IMR-90 (cell line): ENCODE results near the gene SYT17. TPM values are rescaled to one million over a fixed set of nuclear protein-coding genes. Genes with fewer than 3 reads are reported as not detected.

Experiments
- ATAC-seq: fragments of 200-7000 bp; cut with Tn5 transposase; 2 replicates; pipeline ENCODE4 v1.9.1; 2020; ENCODE audit warnings: low read depth, mild to moderate bottlenecking, moderate library complexity
- BruUV-seq: library from RNA; stranded (reverse); fragments of 400-500 nt; replicated peaks from 2 replicates; lab custom pipeline; 2021; lab: Mats Ljungman, UMichigan
- CTCF ChIA-PET: fragments of 300-600 bp; formaldehyde crosslinking; extraction: SDS; loops from one replicate; lab custom pipeline; 2021; ENCODE audit warnings: antibody characterized with exemption; lab: Yijun Ruan, JAX
- POLR2A ChIA-PET: fragments of 300-600 bp; sonication (Branson Sonifier 250); formaldehyde crosslinking; loops from one replicate; lab custom pipeline; 2022; ENCODE audit warnings: antibody characterized with exemption; ENCODE audit not compliant: unreplicated experiment; lab: Charles Lee
- DNase-seq: peaks from one replicate; pipeline ENCODE4 v3.0.0; 2013
- H2AFZ ChIP-seq: replicated peaks from 2 replicates; pipeline ENCODE3; 2013; ENCODE audit warnings: low read length, mild to moderate bottlenecking; ENCODE audit not compliant: poor library complexity
- H2AK5ac ChIP-seq: 2 replicates; pipeline ENCODE4 v1.6.1; 2013; ENCODE audit warnings: low read depth, low read length, inconsistent platforms
- H2AK9ac ChIP-seq: replicated peaks from 2 replicates; pipeline ENCODE3; 2013; ENCODE audit warnings: mild to moderate bottlenecking, low read depth, low read length, moderate library complexity; ENCODE audit not compliant: poor library complexity
- H2BK120ac ChIP-seq: 2 replicates; pipeline ENCODE4 v1.6.1; 2013; ENCODE audit warnings: low read depth, low read length, inconsistent platforms
- H2BK15ac ChIP-seq: 3 replicates; pipeline ENCODE4 v1.6.1; 2013; ENCODE audit warnings: low read depth, low read length, inconsistent platforms
- H2BK20ac ChIP-seq: 2 replicates; pipeline ENCODE4 v1.6.1; 2013; ENCODE audit warnings: low read depth, mild to moderate bottlenecking, inconsistent platforms, low read length, moderate library complexity
- H2BK5ac ChIP-seq: 2 replicates; pipeline ENCODE4 v1.6.1; 2013; ENCODE audit warnings: mild to moderate bottlenecking, low read depth, low read length, inconsistent platforms; ENCODE audit not compliant: poor library complexity, severe bottlenecking
- H3K14ac ChIP-seq: replicated peaks from 2 replicates; pipeline ENCODE4 v1.6.1; 2013; ENCODE audit warnings: low read depth, low read length, inconsistent platforms
- H3K18ac ChIP-seq: 2 replicates; pipeline ENCODE4 v1.6.1; 2013; ENCODE audit warnings: low read depth, low read length, control low read depth
- H3K23ac ChIP-seq: 2 replicates; pipeline ENCODE4 v1.6.1; 2013; ENCODE audit warnings: low read depth, low read length, inconsistent platforms
- H3K27ac ChIP-seq: 2 replicates; pipeline ENCODE4 v1.5.1; 2013; ENCODE audit warnings: mild to moderate bottlenecking, control low read depth, low read length; ENCODE audit not compliant: insufficient read depth
- H3K27me3 ChIP-seq: 2 replicates; pipeline ENCODE4 v1.6.1; 2013; ENCODE audit warnings: low read length; ENCODE audit not compliant: control insufficient read depth, insufficient read depth
- H3K36me3 ChIP-seq: 2 replicates; pipeline ENCODE4 v1.6.1; 2013; ENCODE audit warnings: low read length, mixed read lengths; ENCODE audit not compliant: control insufficient read depth, insufficient read depth
- H3K4ac ChIP-seq: 2 replicates; pipeline ENCODE4 v1.6.1; 2013; ENCODE audit warnings: low read depth, low read length, inconsistent platforms
- H3K4me1 ChIP-seq: 2 replicates; pipeline ENCODE4 v1.6.1; 2013; ENCODE audit warnings: low read length, mixed read lengths; ENCODE audit not compliant: control insufficient read depth, insufficient read depth
- H3K4me2 ChIP-seq: 2 replicates; pipeline ENCODE4 v1.6.1; 2013; ENCODE audit warnings: low read depth, mild to moderate bottlenecking, control low read depth, low read length, moderate library complexity
- H3K4me3 ChIP-seq: 2 replicates; pipeline ENCODE4 v1.5.1; 2013; ENCODE audit warnings: low read depth, mild to moderate bottlenecking, control low read depth, low read length, moderate library complexity; ENCODE audit not compliant: insufficient read depth
- H3K56ac ChIP-seq: 2 replicates; pipeline ENCODE4 v1.6.1; 2013; ENCODE audit warnings: low read length, inconsistent platforms; ENCODE audit not compliant: insufficient read depth; ENCODE audit errors: extremely low read depth
- H3K79me1 ChIP-seq, 2 experiments: 2 replicates each; pipeline ENCODE4 v1.6.1; 2013; ENCODE audit warnings: low read length in 2 of 2, inconsistent platforms in 1 of 2, low read depth in 1 of 2
- H3K9ac ChIP-seq: 2 replicates; pipeline ENCODE4 v1.6.1; 2013; ENCODE audit warnings: low read depth, low read length, control low read depth
- H3K9me1 ChIP-seq: 2 replicates; pipeline ENCODE4 v1.6.1; 2013; ENCODE audit warnings: low read length, inconsistent platforms; ENCODE audit not compliant: insufficient read depth
- H3K9me3 ChIP-seq: 2 replicates; pipeline ENCODE4 v1.6.1; 2013; ENCODE audit warnings: low read length; ENCODE audit not compliant: control insufficient read depth, insufficient read depth
- H4K20me1 ChIP-seq: 2 replicates; pipeline ENCODE4 v1.6.1; 2013; ENCODE audit warnings: low read length, inconsistent platforms; ENCODE audit not compliant: insufficient read depth
- H4K5ac ChIP-seq: 2 replicates; pipeline ENCODE4 v1.6.1; 2013; ENCODE audit warnings: mild to moderate bottlenecking, low read depth, low read length, control low read depth
- H4K8ac ChIP-seq, 2 experiments: 2 replicates each; pipeline ENCODE4 v1.6.1; 2013; ENCODE audit warnings: low read depth in 2 of 2, low read length in 2 of 2, control low read depth in 1 of 2, inconsistent platforms in 1 of 2
- H4K91ac ChIP-seq: 2 replicates; pipeline ENCODE4 v1.6.1; 2013; ENCODE audit warnings: low read depth, low read length, inconsistent platforms; ENCODE audit not compliant: insufficient read depth
- BHLHE40 ChIP-seq: fragments of 150-350 bp; IDR thresholded peaks from 2 replicates; pipeline ENCODE4 v1.6.1; 2016; ENCODE audit warnings: mild to moderate bottlenecking, low read depth, low read length
- CEBPB ChIP-seq: IDR thresholded peaks from 2 replicates; pipeline ENCODE4 v1.6.1; 2012; ENCODE audit warnings: low read depth, low read length, improper control_type of control experiment
- CHD1 ChIP-seq: IDR thresholded peaks from 2 replicates; pipeline ENCODE4 v1.6.1; 2012; ENCODE audit warnings: low read depth, low read length, improper control_type of control experiment
- FOS ChIP-seq: fragments of 150-350 bp; IDR thresholded peaks from 2 replicates; pipeline ENCODE4 v1.6.1; 2016; ENCODE audit warnings: low read depth, low read length
- MAFK ChIP-seq: IDR thresholded peaks from 2 replicates; pipeline ENCODE4 v1.6.1; 2012; ENCODE audit warnings: low read depth, low read length, improper control_type of control experiment
- MAZ ChIP-seq: IDR thresholded peaks from 2 replicates; pipeline ENCODE4 v1.6.1; 2012; ENCODE audit warnings: low read depth, mild to moderate bottlenecking, low read length, improper control_type of control experiment, moderate library complexity, borderline replicate concordance
- MXI1 ChIP-seq: IDR thresholded peaks from 2 replicates; pipeline ENCODE4 v1.6.1; 2012; ENCODE audit warnings: low read depth, mild to moderate bottlenecking, low read length, moderate library complexity, borderline replicate concordance
- NFE2L2 ChIP-seq: fragments of 150-350 bp; IDR thresholded peaks from 2 replicates; pipeline ENCODE4 v1.6.1; 2016; ENCODE audit warnings: low read depth, mild to moderate bottlenecking, low read length
- POLR2A ChIP-seq: IDR thresholded peaks from 2 replicates; pipeline ENCODE4 v1.6.1; 2012; ENCODE audit warnings: mild to moderate bottlenecking, low read depth, low read length
- RAD21 ChIP-seq: IDR thresholded peaks from 2 replicates; pipeline ENCODE4 v1.6.1; 2012; ENCODE audit warnings: low read length, improper control_type of control experiment
- RCOR1 ChIP-seq: IDR thresholded peaks from 2 replicates; pipeline ENCODE4 v1.6.1; 2012; ENCODE audit warnings: mild to moderate bottlenecking, low read length, improper control_type of control experiment; ENCODE audit not compliant: insufficient replicate concordance
- RFX5 ChIP-seq: IDR thresholded peaks from 2 replicates; pipeline ENCODE4 v1.8.0; 2012; ENCODE audit warnings: low read depth, mild to moderate bottlenecking, low read length, moderate library complexity
- SMC3 ChIP-seq: fragments of 150-350 bp; IDR thresholded peaks from 2 replicates; pipeline ENCODE4 v1.6.1; 2016; ENCODE audit warnings: low read depth, mild to moderate bottlenecking, antibody characterized with exemption, low read length, moderate library complexity
- USF2 ChIP-seq: fragments of 150-350 bp; IDR thresholded peaks from 2 replicates; pipeline ENCODE4 v1.6.1; 2017; ENCODE audit warnings: mild to moderate bottlenecking, antibody characterized with exemption, low read length, low read depth
- WGBS, 2 experiments: methylation state at CpG; one replicate each; pipeline versions ENCODE4 v1.1.5 to v1.1.7; 2013; ENCODE audit warnings: missing lambda C conversion rate in 2 of 2; ENCODE audit not compliant: insufficient read length in 1 of 2; ENCODE audit errors: extremely low coverage in 2 of 2; 5-methylcytosine and 5-hydroxymethylcytosine counted together
- dilution Hi-C: fragments of 300-500 bp; cut with HindIII; formaldehyde crosslinking; loops from one replicate; pipeline ENCODE4 v1.14.3; 2018; ENCODE audit warnings: low sequenced_read_pairs; ENCODE audit not compliant: unreplicated experiment
- in situ Hi-C: fragments of 300-500 bp; cut with MboI; formaldehyde crosslinking; loops from 3 replicates; pipeline ENCODE4 v1.14.3; 2019; ENCODE audit warnings: low sequenced_read_pairs, inconsistent platforms, mixed read lengths
- intact Hi-C: fragments of 100-400 bp; cut with micrococcal nuclease; formaldehyde crosslinking; loops from 2 replicates; pipeline ENCODE4 v1.10.0; 2022
- polyA plus RNA-seq, 3 experiments: library from polyadenylated mRNA; depleted of rRNA; stranded (reverse); fragments of >200 nt; gene quantifications; 2 replicates each; pipeline ENCODE4 v1.2.3, GENCODE V29; 2012; ENCODE audit warnings: low replicate concordance in 1 of 3
- total RNA-seq: library from RNA; depleted of rRNA; stranded (reverse); fragments of >200 nt; gene quantifications from 2 replicates; pipeline ENCODE4 v1.2.3, GENCODE V29; 2012
- TF ChIP-seq, protein P1 (sequence below): fragments of 150-350 bp; IDR thresholded peaks from 2 replicates; pipeline ENCODE4 v1.6.1; 2016; ENCODE audit warnings: low read depth, mild to moderate bottlenecking, low read length, moderate library complexity, borderline replicate concordance
- TF ChIP-seq, protein P2 (sequence below): conservative IDR thresholded peaks from 2 replicates; pipeline ENCODE4 v1.5.1; 2012; ENCODE audit warnings: mild to moderate bottlenecking, low read depth, low read length, improper control_type of control experiment

The SYT17 gene
- total and polyA plus RNA-seq, 2 of the 4 experiments (the other 2 are of a cell fraction), result not detected

GRCh38 chr16:19180741-19181140 is 12.7 kb downstream of the SYT17 start:
- dilution Hi-C loops, result no loop called here
- BruUV-seq, result no TSS peak

More at GRCh38 chr16:19180741-19181140, 12.7 kb downstream of the SYT17 start:
- Histone ChIP-seq H3K9me3 (no peaks in the 10 kb centered on the region), H3K36me3 (no peaks in the 10 kb centered on the region), H3K4ac (no peak overlapping the region), H2AK5ac (no peak overlapping the region), H3K56ac (no peak overlapping the region), H4K5ac (no peak overlapping the region), H3K27me3 (peaks cover 6% of the 10 kb centered on the region), H3K9ac (no peak overlapping the region), H3K14ac (no peak overlapping the region), H3K4me1 (no peaks in the 10 kb centered on the region; the same call in 1 of the 2 replicates), H4K91ac (no peak overlapping the region), H2BK5ac (no peak overlapping the region), H4K20me1 (no peaks in the 10 kb centered on the region), H3K27ac (no peak overlapping the region), H2AK9ac (no peak overlapping the region), H2BK20ac (no peak overlapping the region), H3K4me3 (no peak overlapping the region), H4K8ac (no peak overlapping the region), H3K9me1 (peaks cover 3% of the 10 kb centered on the region; the same call in 1 of the 2 replicates), H3K23ac (no peak overlapping the region), H2BK120ac (no peak overlapping the region), H3K18ac (no peak overlapping the region), H3K4me2 (no peak overlapping the region), H2AFZ (no peak overlapping the region), H2BK15ac (no peak overlapping the region), H3K79me1 (no peaks in the 10 kb centered on the region)
- ChIA-PET POLR2A (no interaction called here), CTCF (no interaction called here)
- in situ Hi-C loops, result no loop called here
- TF ChIP-seq MAZ, result no peak
- no peak for TF ChIP-seq USF2
- no peak for TF ChIP-seq POLR2A
- TF ChIP-seq, protein P1, sequence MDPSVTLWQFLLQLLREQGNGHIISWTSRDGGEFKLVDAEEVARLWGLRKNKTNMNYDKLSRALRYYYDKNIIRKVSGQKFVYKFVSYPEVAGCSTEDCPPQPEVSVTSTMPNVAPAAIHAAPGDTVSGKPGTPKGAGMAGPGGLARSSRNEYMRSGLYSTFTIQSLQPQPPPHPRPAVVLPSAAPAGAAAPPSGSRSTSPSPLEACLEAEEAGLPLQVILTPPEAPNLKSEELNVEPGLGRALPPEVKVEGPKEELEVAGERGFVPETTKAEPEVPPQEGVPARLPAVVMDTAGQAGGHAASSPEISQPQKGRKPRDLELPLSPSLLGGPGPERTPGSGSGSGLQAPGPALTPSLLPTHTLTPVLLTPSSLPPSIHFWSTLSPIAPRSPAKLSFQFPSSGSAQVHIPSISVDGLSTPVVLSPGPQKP, result no peak
- no peak for TF ChIP-seq MXI1
- TF ChIP-seq RCOR1, result no peak
- no peak for TF ChIP-seq RAD21
- no peak for TF ChIP-seq MAFK
- TF ChIP-seq, protein P2, sequence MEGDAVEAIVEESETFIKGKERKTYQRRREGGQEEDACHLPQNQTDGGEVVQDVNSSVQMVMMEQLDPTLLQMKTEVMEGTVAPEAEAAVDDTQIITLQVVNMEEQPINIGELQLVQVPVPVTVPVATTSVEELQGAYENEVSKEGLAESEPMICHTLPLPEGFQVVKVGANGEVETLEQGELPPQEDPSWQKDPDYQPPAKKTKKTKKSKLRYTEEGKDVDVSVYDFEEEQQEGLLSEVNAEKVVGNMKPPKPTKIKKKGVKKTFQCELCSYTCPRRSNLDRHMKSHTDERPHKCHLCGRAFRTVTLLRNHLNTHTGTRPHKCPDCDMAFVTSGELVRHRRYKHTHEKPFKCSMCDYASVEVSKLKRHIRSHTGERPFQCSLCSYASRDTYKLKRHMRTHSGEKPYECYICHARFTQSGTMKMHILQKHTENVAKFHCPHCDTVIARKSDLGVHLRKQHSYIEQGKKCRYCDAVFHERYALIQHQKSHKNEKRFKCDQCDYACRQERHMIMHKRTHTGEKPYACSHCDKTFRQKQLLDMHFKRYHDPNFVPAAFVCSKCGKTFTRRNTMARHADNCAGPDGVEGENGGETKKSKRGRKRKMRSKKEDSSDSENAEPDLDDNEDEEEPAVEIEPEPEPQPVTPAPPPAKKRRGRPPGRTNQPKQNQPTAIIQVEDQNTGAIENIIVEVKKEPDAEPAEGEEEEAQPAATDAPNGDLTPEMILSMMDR, result no peak
- no peak for TF ChIP-seq RFX5
- no peak for TF ChIP-seq BHLHE40
- TF ChIP-seq SMC3, result no peak
- TF ChIP-seq NFE2L2, result no peak
- TF ChIP-seq CEBPB, result no peak
- TF ChIP-seq CHD1, result no peak
- no peak for TF ChIP-seq FOS
- ATAC-seq (no peak), DNase-seq (no peak)
- intact Hi-C loops, result loop anchor here (1.0 kb wide), 1 partner anchor 94 kb away; no protein-coding TSS in a partner anchor
- 75% methylated on average over 1 of the region's 4 CpGs; no CpG with 5 or more reads in 1 of the 2 experiments for WGBS, 2 experiments
